Natural killer cell (primary cell): ENCODE results near the gene FOS. TPM values are rescaled to one million over a fixed set of nuclear protein-coding genes. Genes with fewer than 3 reads are reported as not detected.

ENCODE experiments used
- ATAC-seq, 3 donors: fragments of 150-1000 bp in 2 of 3; fragments of 200-7000 bp in 1 of 3; cut with Tn5 transposase; 1 replicate in 1 of 3; 2 replicates in 2 of 3; pipeline ENCODE4 v1.10.0; 2021; ENCODE audit warnings: mild to moderate bottlenecking in 2 of 3, moderate library complexity in 2 of 3
- DNase-seq, 2 donors: peaks; one replicate each; pipeline versions ENCODE4 v3.0.0 to v3.0.0-alpha.2; 2013 to 2021; ENCODE audit warnings: mixed read lengths in 1 of 2
- H3K27ac ChIP-seq: one replicate; pipeline ENCODE4 v1.5.1; 2013; ENCODE audit warnings: mild to moderate bottlenecking, low read length
- H3K27me3 ChIP-seq: one replicate; pipeline ENCODE4 v1.6.1; 2013; ENCODE audit warnings: low read length; ENCODE audit not compliant: control insufficient read depth, insufficient read depth
- H3K36me3 ChIP-seq: one replicate; pipeline ENCODE4 v1.6.1; 2013; ENCODE audit warnings: low read length; ENCODE audit not compliant: control insufficient read depth, insufficient read depth
- H3K4me1 ChIP-seq: one replicate; pipeline ENCODE4 v1.6.1; 2013; ENCODE audit warnings: low read length; ENCODE audit not compliant: control insufficient read depth, insufficient read depth
- H3K4me3 ChIP-seq: one replicate; pipeline ENCODE4 v1.5.1; 2013; ENCODE audit warnings: low read length
- H3K9me3 ChIP-seq: one replicate; pipeline ENCODE4 v1.6.1; 2013; ENCODE audit warnings: low read length; ENCODE audit not compliant: control insufficient read depth, insufficient read depth
- H3K27ac Mint-ChIP-seq, 2 donors: one replicate each; pipeline ENCODE4 v1.8.0; 2022; ENCODE audit warnings: mild to moderate bottlenecking in 2 of 2, mixed read lengths in 2 of 2, moderate library complexity in 1 of 2
- H3K27me3 Mint-ChIP-seq, 2 donors: one replicate each; pipeline ENCODE4 v1.8.0; 2022; ENCODE audit warnings: low read depth in 2 of 2, mixed read lengths in 2 of 2
- H3K36me3 Mint-ChIP-seq: one replicate; pipeline ENCODE4 v1.8.0; 2022; ENCODE audit warnings: mixed read lengths
- H3K4me1 Mint-ChIP-seq, 2 donors: one replicate each; pipeline ENCODE4 v1.8.0; 2022; ENCODE audit warnings: mixed read lengths in 2 of 2
- H3K4me3 Mint-ChIP-seq: one replicate; pipeline ENCODE4 v1.8.0; 2022; ENCODE audit warnings: mild to moderate bottlenecking, moderate library complexity, mixed read lengths
- H3K9me3 Mint-ChIP-seq, 2 donors: one replicate each; pipeline ENCODE4 v1.8.0; 2022; ENCODE audit warnings: mixed read lengths in 2 of 2
- CTCF ChIP-seq: fragments of 200-600 bp; IDR thresholded peaks from one replicate; pipeline ENCODE4 v1.8.0; 2022; ENCODE audit warnings: antibody characterized with exemption
- WGBS: methylation state at CpG from one replicate; pipeline ENCODE4 v1.1.7; 2013; ENCODE audit warnings: missing lambda C conversion rate; ENCODE audit not compliant: insufficient coverage; 5-methylcytosine and 5-hydroxymethylcytosine counted together
- intact Hi-C: fragments of 100-400 bp; cut with micrococcal nuclease; formaldehyde crosslinking; loops from one replicate; pipeline ENCODE4 v1.14.2; 2022
- total RNA-seq, 4 donors: library from RNA; stranded (reverse); fragments of 120-200 nt in 1 of 4; gene quantifications; one replicate each; pipeline versions ENCODE4 v1.2.3 to v1.2.4, GENCODE V29; 2013 to 2022

FOS gene
- total RNA-seq, 3 donors from 2014 or later (not counting 1 experiment from before 2014, with no cell fraction given), result 2,527 to 3,257 (median 3,104) TPM

- no peak overlapping the region for H3K4me3 Mint-ChIP-seq
- Histone ChIP-seq H3K4me1 (no peaks in the 10 kb centered on the region), H3K9me3 (no peaks in the 10 kb centered on the region), H3K4me3 (no peak overlapping the region), H3K27me3 (no peaks in the 10 kb centered on the region), H3K36me3 (no peaks in the 10 kb centered on the region), H3K27ac (no peak overlapping the region)
- DNase-seq (no peak), ATAC-seq (no peak)
- H3K27ac Mint-ChIP-seq, result no peak overlapping the region
- H3K27me3 Mint-ChIP-seq, result peaks cover 7 to 12% of the 10 kb centered on the region in 2 donors
- H3K36me3 Mint-ChIP-seq, result no peaks in the 10 kb centered on the region
- no peak for TF ChIP-seq CTCF
- intact Hi-C loops, result no loop called here
- WGBS, result 94% methylated on average over 5 of the region's 5 CpGs
- no peaks in the 10 kb centered on the region for H3K9me3 Mint-ChIP-seq
- no peaks in the 10 kb centered on the region for H3K4me1 Mint-ChIP-seq
Observed at GRCh38 chr14:75313294-75313693, 34.7 kb downstream of the FOS start.

GRCh38 chr14:75315144-75315543 lies 36.5 kb downstream of the FOS start:
- ATAC-seq, result no peak
- DNase-seq, result no peak
- H3K27ac Mint-ChIP-seq, result no peak overlapping the region

GRCh38 chr14:75317148-75317547 lies 38.5 kb downstream of the FOS start:
- H3K27ac ChIP-seq, result no peak overlapping the region
- intact Hi-C loops, result no loop called here
- H3K9me3 ChIP-seq, result no peaks in the 10 kb centered on the region
- no peak for ATAC-seq
- 81% methylated on average over 4 of the region's 4 CpGs for WGBS
- Mint-ChIP-seq H3K36me3 (no peaks in the 10 kb centered on the region), H3K9me3 (no peaks in the 10 kb centered on the region), H3K4me1 (no peaks in the 10 kb centered on the region), H3K4me3 (no peak overlapping the region), H3K27me3 (peaks cover 12 to 16% of the 10 kb centered on the region in 2 donors), H3K27ac (no peak overlapping the region)
- no peak for DNase-seq
- no peak overlapping the region for H3K4me3 ChIP-seq
- H3K4me1 ChIP-seq, result no peaks in the 10 kb centered on the region
- H3K36me3 ChIP-seq, result no peaks in the 10 kb centered on the region
- no peak for TF ChIP-seq CTCF
- H3K27me3 ChIP-seq, result no peaks in the 10 kb centered on the region

More at GRCh38 chr14:75315144-75315543, 36.5 kb downstream of the FOS start:
- no peak overlapping the region for H3K4me3 ChIP-seq
- Mint-ChIP-seq H3K4me1 (no peaks in the 10 kb centered on the region), H3K27me3 (peaks cover 12 to 13% of the 10 kb centered on the region in 2 donors), H3K36me3 (no peaks in the 10 kb centered on the region), H3K4me3 (no peak overlapping the region), H3K9me3 (no peaks in the 10 kb centered on the region)
- H3K4me1 ChIP-seq, result no peaks in the 10 kb centered on the region
- intact Hi-C loops, result no loop called here
- 31% methylated on average over 4 of the region's 4 CpGs for WGBS
- H3K27me3 ChIP-seq, result no peaks in the 10 kb centered on the region
- H3K9me3 ChIP-seq, result no peaks in the 10 kb centered on the region
- no peak overlapping the region for H3K27ac ChIP-seq
- no peaks in the 10 kb centered on the region for H3K36me3 ChIP-seq
- TF ChIP-seq CTCF, result no peak

GRCh38 chr14:75318353-75318752 lies 39.7 kb downstream of the FOS start:
- H3K9me3 ChIP-seq, result no peaks in the 10 kb centered on the region
- no peak overlapping the region for H3K27ac ChIP-seq
- Mint-ChIP-seq H3K36me3 (no peaks in the 10 kb centered on the region), H3K9me3 (no peaks in the 10 kb centered on the region), H3K27ac (no peak overlapping the region), H3K27me3 (peaks cover 12 to 16% of the 10 kb centered on the region in 2 donors), H3K4me1 (no peaks in the 10 kb centered on the region), H3K4me3 (no peak overlapping the region)
- no peak overlapping the region for H3K4me3 ChIP-seq
- no peak for DNase-seq
- no peaks in the 10 kb centered on the region for H3K4me1 ChIP-seq
- TF ChIP-seq CTCF, result no peak
- no peak for ATAC-seq
- H3K27me3 ChIP-seq, result no peaks in the 10 kb centered on the region
- intact Hi-C loops, result no loop called here
- no peaks in the 10 kb centered on the region for H3K36me3 ChIP-seq
